HG03558 (cell line): ENCODE results near the gene ZFP14.

Source experiments
- ATAC-seq: cut with Tn5 transposase; IDR thresholded peaks from one replicate; pipeline ENCODE4 v1.9.1; 2021; ENCODE audit warnings: moderate number of reproducible peaks; ENCODE audit not compliant: unreplicated experiment; ENCODE audit errors: extremely low read depth

ZFP14 gene

DNA sequence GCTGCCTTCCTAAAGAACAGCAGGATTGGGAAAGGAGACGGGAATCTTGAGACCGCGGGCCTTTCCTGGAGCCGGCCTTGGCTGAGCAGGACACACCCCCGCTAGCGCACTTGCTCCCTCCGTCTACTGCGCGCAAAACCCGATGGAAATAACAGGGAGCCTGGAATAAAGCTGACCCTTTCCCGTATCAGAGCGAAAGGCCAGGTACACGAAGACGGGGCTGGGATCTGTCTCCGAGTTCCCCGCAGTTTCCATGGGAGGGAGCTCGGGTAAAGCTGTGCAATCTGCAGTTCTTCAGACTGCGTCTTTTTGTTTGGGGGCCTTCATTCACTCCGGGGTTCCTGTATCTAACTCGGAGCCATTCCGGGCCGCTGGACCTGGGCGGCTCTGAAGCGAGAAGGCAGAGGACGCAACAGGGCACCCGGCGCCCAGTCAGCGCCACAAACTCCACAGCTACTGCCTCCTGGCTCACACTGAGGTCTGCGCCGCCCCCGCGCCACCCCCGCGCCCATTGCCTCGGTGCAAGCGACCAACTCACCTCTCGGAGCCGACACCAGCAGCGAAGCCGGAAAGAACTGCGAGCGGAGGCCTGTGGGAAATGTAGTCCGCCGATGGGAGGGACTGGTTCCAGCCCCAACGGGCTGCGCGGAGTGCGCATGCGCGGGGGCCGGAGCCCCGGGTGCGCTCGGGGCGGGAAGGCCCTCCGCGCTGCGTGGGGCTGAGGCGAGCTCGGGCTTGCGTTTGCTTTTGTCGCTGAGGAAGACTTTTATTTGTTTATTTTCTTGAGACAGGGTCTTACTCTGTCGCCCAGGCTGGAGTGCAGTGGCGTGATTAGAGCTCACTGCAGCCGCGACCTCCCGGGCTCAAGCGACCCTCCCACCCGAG is at the start of gene ZFP14:
TSS of gene ZFP14 (minus strand) at position 577 of the 885 bp plus-strand sequence. CDS start 11,309 bp downstream, outside the sequence.
- ATAC-seq = peak; percentile 90

DNA sequence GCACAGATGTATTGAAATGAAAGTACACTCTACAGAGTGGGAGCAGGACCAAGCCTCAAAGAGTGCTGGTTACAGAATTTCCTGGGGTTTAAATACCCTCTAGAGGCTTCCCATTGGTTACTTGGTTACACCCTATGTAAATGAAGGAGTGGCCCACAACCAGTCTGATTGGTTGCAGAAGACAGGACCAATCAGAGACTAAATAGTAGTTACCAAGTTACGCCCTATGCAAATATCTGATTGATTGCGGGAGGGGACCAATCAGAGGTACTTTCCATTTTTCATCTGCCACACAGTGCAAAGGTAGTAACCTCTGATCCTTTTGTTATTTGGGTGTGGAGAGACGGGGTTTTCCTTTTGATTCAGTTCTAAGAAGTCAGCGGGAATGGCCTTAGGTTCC is 44.9 kb upstream of the ZFP14 start:
- no peak for ATAC-seq

DNA sequence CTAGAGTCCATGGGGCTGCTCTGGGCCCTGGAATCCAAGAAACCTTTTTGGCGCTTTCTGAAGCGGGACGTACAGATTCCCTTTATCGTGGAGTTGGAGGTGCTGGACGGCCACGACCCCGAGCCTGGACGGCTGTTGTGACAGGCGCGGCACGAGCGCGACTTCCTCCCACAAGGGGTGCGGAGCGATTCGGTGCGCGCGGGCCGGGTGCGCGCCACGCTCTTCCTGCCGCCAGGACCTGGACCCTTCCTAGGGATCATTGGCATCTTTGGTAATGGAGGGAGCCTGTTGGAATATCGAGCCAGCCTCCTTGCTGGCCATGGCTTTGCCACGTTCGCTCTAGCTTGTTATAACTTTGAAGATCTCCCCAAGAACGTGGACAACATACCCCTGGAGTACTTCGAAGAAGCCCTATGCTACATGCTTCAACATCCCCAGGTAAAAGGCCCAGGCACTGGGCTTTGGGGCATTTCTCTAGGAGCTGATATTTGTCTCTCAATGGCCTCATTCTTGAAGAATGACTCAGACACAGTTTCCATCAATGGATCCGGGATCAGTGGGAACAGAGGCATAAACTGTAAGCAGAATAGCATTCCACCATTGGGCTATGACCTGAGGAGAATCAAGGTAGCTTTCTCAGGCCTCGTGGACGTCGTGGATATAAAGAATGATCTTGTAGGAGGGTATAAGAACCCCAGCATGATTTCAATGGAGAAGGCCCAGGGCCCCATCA is 42.9 kb upstream of the ZFP14 start:
- ATAC-seq = no peak

DNA sequence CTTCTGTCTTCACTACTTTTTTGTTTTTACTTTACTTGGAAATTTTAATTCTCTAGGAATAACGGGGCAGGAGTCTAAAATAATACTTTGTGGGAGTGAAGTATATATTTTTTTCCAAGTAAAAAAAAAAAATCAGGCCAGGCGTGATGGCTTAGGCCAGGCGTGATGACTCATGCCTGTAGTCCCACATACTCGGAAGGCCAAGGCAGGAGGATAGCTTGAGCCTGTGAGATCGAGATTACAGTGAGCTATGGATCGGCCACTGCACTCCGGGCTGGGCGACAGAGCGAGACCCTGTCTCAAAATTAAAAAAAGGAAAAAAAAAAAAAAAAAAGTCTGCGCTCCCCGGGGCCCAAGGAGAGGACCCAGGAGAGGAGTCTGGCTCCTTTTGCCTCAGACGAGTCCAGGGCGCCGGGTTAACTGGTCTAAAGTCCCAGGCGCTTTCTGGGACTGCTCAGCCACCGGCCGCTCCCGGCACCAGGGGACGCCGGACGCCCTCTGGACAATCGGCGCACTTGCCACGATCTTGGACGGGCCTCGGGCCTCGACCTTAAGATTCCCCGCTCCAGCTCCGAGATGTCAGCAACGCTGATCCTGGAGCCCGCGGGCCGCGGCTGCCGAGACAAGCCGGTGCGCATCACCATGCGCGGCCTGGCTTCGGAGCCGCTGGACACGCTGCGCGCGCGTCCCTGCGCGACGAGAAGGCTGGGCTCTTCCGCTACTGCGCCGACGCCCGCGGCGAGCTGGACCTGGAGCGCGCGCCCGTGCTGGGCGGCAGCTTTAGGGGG is 42.2 kb upstream of the ZFP14 start:
- ATAC-seq = no peak

DNA sequence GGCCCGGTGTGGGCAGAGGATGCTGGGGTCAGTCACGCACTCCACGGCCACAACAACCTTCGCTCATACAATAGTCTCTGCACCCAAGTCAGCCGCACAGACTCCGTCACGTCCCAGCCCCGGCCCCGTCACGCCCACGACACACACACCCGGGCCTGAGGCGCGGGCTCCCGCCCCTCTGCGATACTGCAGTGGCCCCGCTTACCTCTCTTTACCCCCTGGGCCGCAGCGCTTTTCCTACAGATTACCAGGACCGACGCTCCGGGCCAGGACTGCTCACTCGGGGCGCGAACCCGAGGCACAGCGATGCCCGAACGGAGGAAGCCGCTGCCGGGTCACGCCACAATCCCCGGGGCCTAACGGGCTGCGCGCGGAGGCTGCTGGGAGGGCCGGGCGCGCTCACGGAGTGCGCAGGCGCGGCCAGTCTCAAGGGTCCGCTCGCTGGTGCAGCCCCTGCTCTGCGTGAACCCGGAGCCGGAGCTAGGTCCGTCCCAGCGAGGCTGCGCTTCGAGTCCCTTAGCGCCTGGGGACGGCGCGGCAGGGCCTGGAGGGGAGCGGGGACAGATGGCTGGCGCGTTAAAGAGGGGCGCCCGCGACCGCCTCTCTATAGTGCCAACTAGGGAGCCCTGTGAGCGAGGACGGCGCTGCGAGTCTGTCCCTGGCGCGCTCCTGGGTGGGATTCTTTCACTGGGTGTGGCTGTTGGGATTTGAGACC is 39.4 kb upstream of the ZFP14 start, which contains the start of gene ZFP82:
TSS of gene ZFP82 (minus strand) at position 358 of the 715 bp plus-strand sequence. CDS start 8,855 bp downstream, outside the sequence.
- no peak for ATAC-seq

DNA sequence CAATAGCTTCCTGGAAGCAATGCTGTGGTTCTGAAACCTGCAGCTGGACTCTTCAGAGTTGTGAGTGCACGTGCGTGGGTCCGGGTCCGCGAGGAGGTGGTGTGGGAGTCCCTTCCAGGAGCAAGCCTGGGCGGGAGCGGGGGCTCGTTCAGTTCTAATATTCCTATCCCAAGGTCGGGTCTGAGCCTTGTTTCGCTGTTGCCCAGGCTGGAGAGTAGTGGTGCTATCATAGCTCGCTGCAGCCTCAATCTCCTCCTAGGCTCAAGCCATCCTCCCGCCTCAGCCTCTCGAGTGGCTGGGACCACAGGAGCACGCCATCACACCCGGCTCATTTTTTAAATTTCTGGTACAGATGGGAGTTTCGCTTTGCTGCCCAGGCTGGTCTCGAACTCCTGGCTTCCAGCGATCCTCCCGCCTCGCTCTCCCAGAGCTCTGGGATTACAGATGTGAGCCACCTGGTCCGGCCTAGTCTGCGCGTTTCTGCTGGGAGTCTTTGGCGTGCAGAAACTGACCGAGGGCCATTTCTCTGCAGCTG is 38.8 kb upstream of the ZFP14 start:
- no peak for ATAC-seq

DNA sequence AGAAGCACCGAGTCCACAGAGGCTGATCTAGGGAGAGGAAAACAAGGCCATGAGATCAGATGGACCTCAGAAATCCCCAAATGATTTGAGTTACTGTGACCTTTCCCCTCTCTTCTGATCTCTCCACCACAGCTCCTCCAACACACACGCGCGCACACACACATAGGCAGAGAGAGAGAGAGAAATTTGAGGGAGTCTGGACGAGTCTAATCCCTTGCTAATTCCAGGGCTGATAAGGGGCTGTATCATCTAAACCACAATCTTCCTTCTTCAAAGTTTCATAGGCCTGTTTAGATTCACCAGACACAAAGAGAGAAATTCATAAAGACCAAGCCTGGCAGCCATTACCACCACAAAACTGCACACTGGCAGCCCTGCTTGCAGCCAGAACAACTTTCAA is 30.8 kb upstream of the ZFP14 start:
- ATAC-seq = no peak

DNA sequence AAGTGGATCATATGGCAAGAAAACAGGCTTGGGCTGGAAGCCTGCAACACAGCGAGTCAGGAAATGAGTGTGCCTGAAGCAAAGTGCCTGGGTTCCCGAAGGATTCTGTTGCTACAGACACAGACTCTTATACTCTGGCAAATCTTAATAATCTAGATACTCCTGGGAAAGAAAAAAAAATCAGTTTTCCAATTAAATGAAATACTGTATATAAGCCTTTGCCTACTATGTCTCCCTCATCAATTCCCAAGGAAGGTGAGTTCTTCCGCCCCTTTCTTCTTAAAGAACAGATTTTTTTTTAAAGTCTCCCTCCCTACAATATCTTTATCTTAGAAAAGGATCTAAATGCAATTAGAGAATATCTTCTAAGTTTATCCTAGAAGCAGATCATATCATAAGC is 29.1 kb upstream of the ZFP14 start:
- no peak for ATAC-seq

DNA sequence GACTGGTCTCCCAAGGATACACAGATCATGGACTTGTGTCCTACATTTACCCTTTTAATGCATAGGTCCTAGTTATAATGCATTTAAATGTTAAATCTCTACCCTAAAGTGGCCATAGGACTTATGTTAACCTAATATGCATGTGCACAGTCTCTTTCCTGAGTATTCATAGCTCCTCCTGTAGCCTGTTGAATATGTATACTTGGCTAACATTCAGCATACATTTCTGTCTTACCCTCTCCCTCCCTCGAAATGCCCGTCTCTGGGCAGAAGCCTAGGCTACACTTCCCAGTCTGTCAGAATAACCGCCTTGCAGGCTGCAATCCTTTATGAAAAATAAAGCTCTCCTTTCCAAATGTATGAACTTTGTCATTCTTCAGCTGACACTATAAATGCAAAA is 25.5 kb upstream of the ZFP14 start:
- no peak for ATAC-seq

DNA sequence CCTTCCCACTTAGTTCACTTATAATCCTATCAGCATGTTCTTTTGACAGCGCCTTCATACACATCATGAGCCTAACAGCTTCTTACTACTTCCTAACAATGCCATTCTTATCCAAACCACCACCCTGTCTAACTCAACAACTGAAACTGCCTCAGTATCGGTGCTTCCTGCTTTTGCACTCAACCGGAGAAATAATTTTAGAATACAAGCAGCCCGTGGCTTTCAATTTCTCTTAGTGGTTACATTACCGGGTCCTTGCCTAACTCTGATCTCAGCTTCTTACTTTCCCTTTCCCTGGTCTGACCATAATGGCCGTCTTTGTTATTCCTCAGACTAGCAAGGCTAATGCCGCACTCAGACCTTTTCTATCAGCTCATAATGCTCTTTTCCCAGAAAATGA is 22.5 kb upstream of the ZFP14 start:
- no peak for ATAC-seq

DNA sequence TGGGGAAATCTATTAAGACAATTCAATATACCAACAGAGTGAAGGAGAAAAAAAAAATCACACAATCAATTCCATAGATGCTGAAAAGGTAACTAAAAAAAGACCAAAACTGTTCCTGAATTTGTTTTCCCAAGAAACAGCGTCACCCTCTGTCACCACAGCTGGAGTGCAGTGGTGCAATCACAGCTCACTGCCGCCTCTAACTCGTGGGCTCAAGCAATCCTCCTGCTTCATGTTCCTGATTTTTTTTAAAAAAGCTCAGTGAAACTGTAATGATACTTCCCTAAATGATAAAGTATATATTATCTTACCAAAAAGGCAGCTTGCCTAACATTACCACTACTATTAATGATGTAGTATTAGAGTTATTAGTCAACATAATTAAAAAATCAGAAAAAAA is 19.6 kb upstream of the ZFP14 start:
- ATAC-seq = no peak

DNA sequence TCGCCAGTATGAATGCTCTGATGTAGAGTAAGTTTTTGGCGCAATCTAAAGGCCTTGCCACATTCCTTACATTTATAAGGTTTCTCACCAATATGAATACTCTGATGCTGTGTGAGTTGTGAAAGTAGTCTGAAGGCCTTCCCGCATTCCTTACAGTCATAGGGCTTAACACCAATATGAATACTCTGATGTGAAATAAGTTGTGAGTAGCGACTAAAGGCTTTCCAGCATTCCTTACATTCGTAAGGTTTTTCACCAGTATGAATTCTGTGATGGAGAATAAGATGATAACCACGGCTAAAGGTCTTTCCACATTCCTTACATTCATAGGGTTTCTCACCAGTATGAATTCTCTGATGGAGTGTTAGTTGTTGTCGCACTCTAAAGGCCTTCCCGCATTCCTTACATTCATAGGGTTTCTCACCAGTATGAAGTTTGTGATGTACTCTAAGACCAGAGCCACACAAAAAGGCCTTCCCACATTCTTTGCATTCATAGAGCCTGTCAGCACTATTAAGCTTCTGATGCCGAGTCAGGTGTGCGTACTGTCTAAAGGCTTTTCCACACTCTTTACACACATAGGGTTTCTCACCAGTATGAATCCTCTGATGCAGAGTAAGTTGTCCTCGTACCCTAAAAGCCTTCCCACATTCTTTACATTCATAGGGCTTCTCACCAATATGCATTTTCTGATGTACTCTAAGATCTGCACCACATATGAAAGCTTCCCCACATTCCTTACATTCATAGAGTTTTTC is 14.1 kb upstream of the ZFP14 start:
- ATAC-seq = no peak

DNA sequence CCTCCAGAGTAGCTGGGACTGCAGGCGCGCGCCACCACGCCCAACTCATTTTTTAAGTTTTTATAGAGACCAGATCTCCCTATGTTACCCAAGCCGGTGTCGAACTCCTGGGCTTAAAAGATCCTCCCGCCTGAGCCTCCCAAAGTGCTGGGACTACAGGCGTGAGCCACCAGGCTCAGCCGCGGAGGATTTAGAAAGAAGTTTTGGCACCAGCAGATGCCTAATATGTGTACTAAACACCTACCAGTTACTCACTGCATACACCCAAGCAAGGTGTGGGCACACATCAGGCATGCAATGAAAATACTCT is 464 bp upstream of the ZFP14 start:
- ATAC-seq = no peak

DNA sequence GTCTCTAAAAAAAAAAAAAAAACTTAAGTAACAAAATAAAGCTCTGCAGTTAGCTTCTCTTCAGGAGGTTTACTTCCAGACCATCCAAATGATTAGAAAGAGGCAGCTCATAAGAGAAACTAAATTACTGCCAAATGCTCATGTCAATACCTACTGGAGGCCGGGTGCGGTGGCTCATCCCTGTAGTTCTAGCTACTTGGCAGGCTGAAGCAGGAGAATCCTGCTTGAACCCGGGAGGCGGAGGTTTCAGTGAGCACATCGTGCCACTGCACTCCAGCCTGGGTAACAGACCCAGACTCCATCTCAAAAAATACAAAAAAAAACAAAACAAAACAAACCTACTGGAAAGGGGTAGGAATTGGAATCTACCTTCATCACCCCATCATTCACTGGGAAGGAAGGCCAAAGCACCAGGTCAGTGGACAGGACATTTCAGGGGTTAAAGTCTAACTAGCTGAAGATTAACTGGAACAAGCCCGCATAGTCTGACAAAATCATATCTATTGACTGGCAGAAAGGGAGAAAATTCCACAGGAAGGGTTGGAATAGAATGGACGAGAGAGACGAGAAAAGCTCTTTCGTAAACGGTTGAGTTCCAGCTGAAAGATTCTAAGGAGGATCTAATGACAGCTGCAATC is 1.3 kb downstream of the ZFP14 start:
- no peak for ATAC-seq

DNA sequence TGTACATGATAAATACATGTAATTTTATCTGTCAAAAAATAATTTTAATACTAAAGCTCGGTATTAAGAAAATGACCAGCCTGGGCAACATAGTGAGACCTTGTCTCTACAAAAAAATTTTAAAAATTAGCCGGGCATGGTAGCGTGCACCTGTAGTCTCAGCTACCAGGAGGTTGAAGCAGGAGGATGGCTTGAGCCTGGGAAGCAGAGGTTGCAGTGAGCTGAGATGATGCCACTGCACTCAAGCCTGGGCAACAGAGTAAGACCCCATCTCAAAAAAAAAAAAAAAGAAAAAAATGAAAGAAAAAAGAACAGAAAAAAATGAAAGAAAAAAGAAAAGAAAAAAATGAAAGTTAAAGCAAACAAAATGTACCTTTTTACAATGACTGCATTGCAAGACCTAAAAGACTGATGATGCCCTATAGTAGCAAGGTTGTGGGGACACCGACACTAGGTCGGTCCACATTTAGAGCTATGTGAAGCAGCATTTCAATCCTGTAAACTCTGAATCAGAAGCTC is 5.3 kb downstream of the ZFP14 start:
- no peak for ATAC-seq

DNA sequence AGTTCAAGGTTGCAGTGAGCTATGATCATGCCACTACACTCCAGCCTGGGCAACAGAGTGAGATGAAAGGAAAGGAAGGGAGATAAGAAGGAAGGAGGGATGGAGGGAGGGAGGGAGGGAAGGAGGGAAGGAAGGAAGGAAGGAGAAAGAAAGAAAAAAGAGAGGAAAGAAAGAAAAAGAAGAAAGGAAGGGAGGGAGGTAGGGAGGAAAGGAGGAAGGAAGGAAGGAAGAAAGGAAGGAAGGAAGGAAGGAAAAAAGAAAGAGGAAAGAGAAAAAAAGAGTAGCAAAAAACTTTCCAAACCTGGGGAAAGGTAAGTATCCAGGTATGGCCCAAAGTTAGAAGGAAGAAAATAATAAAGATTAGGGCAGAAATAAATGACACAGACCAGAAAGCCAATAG is 7.1 kb downstream of the ZFP14 start:
- no peak for ATAC-seq

DNA sequence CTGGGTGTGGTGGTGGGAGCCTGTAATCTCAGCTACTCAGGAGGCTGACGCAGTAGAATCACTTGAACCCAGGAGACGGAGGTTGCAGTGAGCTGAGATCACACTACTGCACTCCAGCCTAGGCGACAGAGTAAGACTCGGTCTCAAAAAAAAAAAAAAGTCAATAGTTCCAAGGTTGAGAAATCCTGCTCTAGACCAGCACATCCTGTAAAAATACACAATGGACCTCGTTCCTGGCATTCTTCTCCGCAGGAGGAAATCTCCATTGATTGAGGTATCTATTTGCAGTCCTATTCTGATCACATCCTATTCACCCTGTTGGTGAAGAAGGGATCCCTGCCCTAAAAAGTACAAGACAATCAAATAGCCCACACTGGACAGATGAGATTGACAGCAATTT is 15.2 kb downstream of the ZFP14 start:
- ATAC-seq = no peak

DNA sequence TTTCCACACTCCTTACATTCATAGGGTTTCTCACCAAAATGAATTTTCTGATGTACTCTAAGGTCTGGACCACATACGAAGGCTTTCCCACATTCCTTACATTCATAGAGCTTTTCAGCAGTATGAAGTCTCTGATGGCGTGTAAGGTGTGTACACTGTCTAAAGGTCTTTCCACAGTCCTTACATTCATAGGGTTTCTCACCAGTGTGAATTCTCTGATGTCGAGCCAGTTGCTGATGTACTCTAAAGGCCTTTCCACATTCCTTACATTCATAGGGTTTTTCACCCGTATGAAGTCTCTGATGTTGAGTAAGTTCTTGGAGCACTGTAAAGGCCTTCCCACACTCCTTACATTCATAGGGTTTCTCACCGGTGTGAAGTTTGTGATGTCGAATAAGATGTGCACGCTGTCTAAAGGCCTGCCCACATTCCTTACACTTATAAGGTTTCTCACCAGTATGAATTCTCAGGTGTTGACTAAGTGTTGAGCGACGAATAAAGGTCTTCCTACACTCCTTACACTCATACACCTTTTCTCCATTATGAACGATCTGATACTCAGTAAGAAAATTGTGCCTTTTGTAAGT is 38.1 kb downstream of the ZFP14 start:
- ATAC-seq = no peak
